Activated T-helper 1 cell treated with Interleukin-2 at 50 U/mL for 16 hours (primary cell): ENCODE results near the gene ARHGAP24.
"Not testable (repeated sequence)": the region's sequence is repeated elsewhere in the genome, so short reads cannot be mapped to it uniquely, and the experiment has no call there.

ENCODE experiments used
- DNase-seq: peaks from one replicate; pipeline ENCODE4 v3.0.0-alpha.2; 2020; ENCODE audit warnings: low read depth

The ARHGAP24 gene

GRCh38 chr4:85861064-85861765, 386.3 kb downstream of the ARHGAP24 start:
- no peak for DNase-seq

- no peak for DNase-seq
Observed at GRCh38 chr4:85862896-85863295, 387.9 kb downstream of the ARHGAP24 start.

- no peak for DNase-seq
Observed at GRCh38 chr4:85864259-85865205, 389.6 kb downstream of the ARHGAP24 start.

- DNase-seq = no peak
Observed at GRCh38 chr4:85865256-85865655, 390.3 kb downstream of the ARHGAP24 start.

- no peak for DNase-seq
Observed at GRCh38 chr4:85866508-85866907, 391.6 kb downstream of the ARHGAP24 start.

GRCh38 chr4:85867271-85867670, 392.3 kb downstream of the ARHGAP24 start:
- DNase-seq = no peak

- DNase-seq = no peak
Observed at GRCh38 chr4:85869181-85869580, 394.2 kb downstream of the ARHGAP24 start.

- no peak for DNase-seq
Observed at GRCh38 chr4:85870298-85871083, 395.5 kb downstream of the ARHGAP24 start.

- no peak for DNase-seq
Observed at GRCh38 chr4:85873566-85873965, 398.6 kb downstream of the ARHGAP24 start.

GRCh38 chr4:85879518-85879917, 404.6 kb downstream of the ARHGAP24 start:
- no peak for DNase-seq

- no peak for DNase-seq
Observed at GRCh38 chr4:85883180-85883579, 408.2 kb downstream of the ARHGAP24 start.

- DNase-seq = no peak
Observed at GRCh38 chr4:85884251-85884650, 409.3 kb downstream of the ARHGAP24 start.

- no peak for DNase-seq
Observed at GRCh38 chr4:85886665-85887064, 411.7 kb downstream of the ARHGAP24 start.

- DNase-seq = no peak
Observed at GRCh38 chr4:85889314-85889713, 414.4 kb downstream of the ARHGAP24 start.

GRCh38 chr4:85895755-85896154, 420.8 kb downstream of the ARHGAP24 start:
- no peak for DNase-seq

GRCh38 chr4:85898231-85898630, 423.3 kb downstream of the ARHGAP24 start:
- DNase-seq = no peak

- DNase-seq = no peak
Observed at GRCh38 chr4:85901500-85901899, 426.6 kb downstream of the ARHGAP24 start.

- not testable (repeated sequence) for DNase-seq
Observed at GRCh38 chr4:85902647-85903046, 427.7 kb downstream of the ARHGAP24 start.

GRCh38 chr4:85905761-85906160, 430.8 kb downstream of the ARHGAP24 start:
- no peak for DNase-seq

- no peak for DNase-seq
Observed at GRCh38 chr4:85907001-85907400, 432.1 kb downstream of the ARHGAP24 start.

GRCh38 chr4:85909851-85910250, 434.9 kb downstream of the ARHGAP24 start:
- DNase-seq = no peak

- DNase-seq = no peak
Observed at GRCh38 chr4:85910985-85911384, 436.0 kb downstream of the ARHGAP24 start.
